Measurements from ENCODE around the gene DTX2. TPM values are rescaled to one million over a fixed set of nuclear protein-coding genes. Genes with fewer than 3 reads are reported as not detected.
"Not testable (repeated sequence)": the region's sequence is repeated elsewhere in the genome, so short reads cannot be mapped to it uniquely, and the experiment has no call there.

DTX2 gene
- total and polyA plus RNA-seq, 2 experiments from 2014 or later: 36.1 to 77.9 TPM

DNA sequence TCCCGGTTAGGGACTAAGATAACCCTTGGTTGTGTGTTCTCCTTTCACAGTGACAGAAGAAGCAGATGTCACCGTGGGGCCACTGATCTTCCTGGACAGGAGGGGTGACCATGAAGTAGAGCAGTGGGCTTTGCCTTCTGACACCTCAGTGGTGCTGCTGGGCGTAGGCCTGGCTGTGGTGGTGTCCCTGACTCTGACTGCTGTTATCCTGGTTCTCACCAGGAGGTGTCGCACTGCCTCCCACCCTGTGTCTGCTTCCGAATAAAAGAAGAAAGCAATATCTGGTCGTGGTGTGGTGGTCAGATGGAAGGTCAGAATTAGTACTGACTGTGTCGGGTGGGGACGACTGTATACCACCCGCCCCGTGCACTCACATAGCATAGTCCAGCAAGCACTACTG, 19.7 kb upstream of the DTX2 start:
- H3K79me2 ChIP-seq (replicated peaks; ENCODE audit: insufficient read depth); H3K4me2 ChIP-seq; H3K27ac Mint-ChIP-seq; H3K9me3 Mint-ChIP-seq; H3K9me2 ChIP-seq (ENCODE audit: insufficient read depth); H3K36me3 Mint-ChIP-seq (ENCODE audit: low read depth); H3K27ac ChIP-seq (ENCODE audit: low read depth); H4K20me1 ChIP-seq (replicated peaks; ENCODE audit: insufficient read depth); H3K27me3 ChIP-seq (ENCODE audit: insufficient read depth); H3K4me3 Mint-ChIP-seq; H3K4me1 ChIP-seq (ENCODE audit: insufficient read depth); H3K27me3 Mint-ChIP-seq (ENCODE audit: insufficient read depth, low read depth, poor library complexity); DNase-seq (ENCODE audit: low spot score); H3K4me1 Mint-ChIP-seq; H3K4me3 ChIP-seq; H3F3A ChIP-seq (replicated peaks; ENCODE audit: low read depth); H2AFZ ChIP-seq; H3K36me3 ChIP-seq (ENCODE audit: insufficient read depth): not testable (repeated sequence)
- peak; percentile 70 for ATAC-seq

GRCh38 chr7:76442664-76443446, 18.7 kb upstream of the DTX2 start:
- H3K27ac ChIP-seq (ENCODE audit: low read depth); ATAC-seq; H3K36me3 Mint-ChIP-seq (ENCODE audit: low read depth); H3K9me2 ChIP-seq (ENCODE audit: insufficient read depth); H2AFZ ChIP-seq; H3K27ac Mint-ChIP-seq; H3K4me3 ChIP-seq; H3K4me2 ChIP-seq; H3K9me3 Mint-ChIP-seq; H3K27me3 Mint-ChIP-seq (ENCODE audit: insufficient read depth, low read depth, poor library complexity); H3K36me3 ChIP-seq (ENCODE audit: insufficient read depth); H3K79me2 ChIP-seq (replicated peaks; ENCODE audit: insufficient read depth); H3K4me1 Mint-ChIP-seq; H3F3A ChIP-seq (replicated peaks; ENCODE audit: low read depth); DNase-seq (ENCODE audit: low spot score); H3K27me3 ChIP-seq (ENCODE audit: insufficient read depth); H3K4me1 ChIP-seq (ENCODE audit: insufficient read depth); H4K20me1 ChIP-seq (replicated peaks; ENCODE audit: insufficient read depth); H3K4me3 Mint-ChIP-seq: not testable (repeated sequence)

DNA sequence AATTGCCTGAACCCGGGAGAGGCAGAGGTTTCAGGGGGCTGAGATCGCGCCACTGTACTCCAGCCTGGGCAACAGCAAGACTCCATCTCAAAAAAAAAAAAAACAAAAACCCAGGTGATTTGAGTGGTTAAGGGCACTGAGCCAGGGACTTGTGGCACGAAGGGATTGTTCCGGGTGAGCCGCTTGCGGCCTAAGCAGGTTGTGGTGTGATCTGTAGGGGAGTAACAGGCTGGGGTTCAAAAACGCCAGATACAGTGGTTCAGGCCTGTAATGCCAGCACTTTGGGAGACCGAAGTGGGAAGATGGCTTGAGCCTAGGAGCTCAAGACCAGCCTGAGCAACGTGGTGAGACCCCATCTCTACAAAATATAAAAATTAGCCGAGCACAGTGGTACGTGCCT, 17.7 kb upstream of the DTX2 start:
- H3K4me2 ChIP-seq; H2AFZ ChIP-seq; H3F3A ChIP-seq (replicated peaks; ENCODE audit: low read depth); H3K4me1 Mint-ChIP-seq; H3K36me3 ChIP-seq (ENCODE audit: insufficient read depth); H3K4me3 ChIP-seq; H3K27ac ChIP-seq (ENCODE audit: low read depth); H4K20me1 ChIP-seq (replicated peaks; ENCODE audit: insufficient read depth); H3K27ac Mint-ChIP-seq; DNase-seq (ENCODE audit: low spot score); H3K27me3 ChIP-seq (ENCODE audit: insufficient read depth); H3K4me1 ChIP-seq (ENCODE audit: insufficient read depth); H3K9me2 ChIP-seq (ENCODE audit: insufficient read depth); ATAC-seq; H3K79me2 ChIP-seq (replicated peaks; ENCODE audit: insufficient read depth); H3K4me3 Mint-ChIP-seq; H3K9me3 Mint-ChIP-seq; H3K27me3 Mint-ChIP-seq (ENCODE audit: insufficient read depth, low read depth, poor library complexity); H3K36me3 Mint-ChIP-seq (ENCODE audit: low read depth): not testable (repeated sequence)

DNA sequence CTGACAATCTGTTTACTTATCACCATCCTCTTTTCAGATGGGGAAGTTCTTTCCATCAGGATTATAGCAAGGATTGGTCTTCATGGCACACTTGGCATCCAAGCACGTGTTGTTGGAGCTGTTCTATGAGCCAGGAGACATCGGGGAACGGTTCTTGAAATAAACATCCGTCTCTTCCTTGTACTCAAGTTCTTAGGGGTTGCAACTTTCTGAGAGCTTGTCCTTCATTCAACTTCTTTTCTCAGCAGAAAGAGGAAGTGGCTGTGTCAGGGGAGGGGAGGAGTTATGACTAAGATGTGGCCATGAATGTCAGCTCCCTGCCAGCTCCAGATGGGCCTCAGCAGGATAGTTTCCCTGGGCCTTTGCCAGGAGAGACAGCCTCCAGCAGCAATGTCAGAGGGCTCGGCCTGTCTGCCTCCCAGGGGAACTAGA, 15.9 kb upstream of the DTX2 start:
- H3K9me3 Mint-ChIP-seq; H3K27me3 ChIP-seq (ENCODE audit: insufficient read depth); H3K4me1 ChIP-seq (ENCODE audit: insufficient read depth); H3K27ac ChIP-seq (ENCODE audit: low read depth); H3K36me3 ChIP-seq (ENCODE audit: insufficient read depth); H3K4me3 Mint-ChIP-seq; H3K4me3 ChIP-seq; H2AFZ ChIP-seq; H3K27ac Mint-ChIP-seq; H3F3A ChIP-seq (replicated peaks; ENCODE audit: low read depth); H3K4me2 ChIP-seq; DNase-seq (ENCODE audit: low spot score); H3K9me2 ChIP-seq (ENCODE audit: insufficient read depth); H3K36me3 Mint-ChIP-seq (ENCODE audit: low read depth); H3K27me3 Mint-ChIP-seq (ENCODE audit: insufficient read depth, low read depth, poor library complexity); H4K20me1 ChIP-seq (replicated peaks; ENCODE audit: insufficient read depth); H3K79me2 ChIP-seq (replicated peaks; ENCODE audit: insufficient read depth); H3K4me1 Mint-ChIP-seq: not testable (repeated sequence)
- ATAC-seq: peak; percentile 29; the same call in 2 of the 3 replicates

DNA sequence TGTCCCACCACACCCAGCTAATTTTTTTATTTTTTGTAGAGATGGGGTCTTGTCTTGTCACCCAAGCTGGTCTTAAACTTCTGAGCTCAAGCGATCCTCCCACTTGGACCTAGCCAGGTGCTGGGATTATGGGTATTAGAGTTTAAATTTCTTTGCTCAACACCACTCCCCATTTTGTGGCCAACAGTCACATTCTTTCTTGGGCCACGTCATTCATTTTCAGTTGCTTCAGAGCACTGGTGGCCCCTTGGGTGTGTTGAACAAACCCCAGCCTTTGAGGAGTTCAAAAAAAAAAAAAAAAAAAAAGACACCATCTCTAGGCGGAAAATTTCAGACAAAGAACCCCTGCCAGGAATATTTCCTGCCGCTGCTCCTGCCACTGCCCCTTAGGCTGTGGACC, 4.5 kb upstream of the DTX2 start:
- not testable (repeated sequence) for H3K36me3 ChIP-seq (ENCODE audit: insufficient read depth); H3F3A ChIP-seq (replicated peaks; ENCODE audit: low read depth); H3K4me2 ChIP-seq; H3K4me1 Mint-ChIP-seq; H3K27me3 ChIP-seq (ENCODE audit: insufficient read depth); H3K4me3 Mint-ChIP-seq; DNase-seq (ENCODE audit: low spot score); H3K27ac Mint-ChIP-seq; H3K9me2 ChIP-seq (ENCODE audit: insufficient read depth); H3K36me3 Mint-ChIP-seq (ENCODE audit: low read depth); H3K27me3 Mint-ChIP-seq (ENCODE audit: insufficient read depth, low read depth, poor library complexity); H2AFZ ChIP-seq; H4K20me1 ChIP-seq (replicated peaks; ENCODE audit: insufficient read depth); H3K4me1 ChIP-seq (ENCODE audit: insufficient read depth); H3K4me3 ChIP-seq; H3K79me2 ChIP-seq (replicated peaks; ENCODE audit: insufficient read depth); ATAC-seq; H3K9me3 Mint-ChIP-seq; H3K27ac ChIP-seq (ENCODE audit: low read depth)

- not testable (repeated sequence) for H2AFZ ChIP-seq; H3K27me3 Mint-ChIP-seq (ENCODE audit: insufficient read depth, low read depth, poor library complexity); DNase-seq (ENCODE audit: low spot score); H3K9me2 ChIP-seq (ENCODE audit: insufficient read depth); H3K9me3 Mint-ChIP-seq; H3K4me1 Mint-ChIP-seq; H3K4me2 ChIP-seq; H3K4me3 ChIP-seq; H3K79me2 ChIP-seq (replicated peaks; ENCODE audit: insufficient read depth); H3K36me3 ChIP-seq (ENCODE audit: insufficient read depth); H3F3A ChIP-seq (replicated peaks; ENCODE audit: low read depth); H3K4me3 Mint-ChIP-seq; H4K20me1 ChIP-seq (replicated peaks; ENCODE audit: insufficient read depth); H3K27me3 ChIP-seq (ENCODE audit: insufficient read depth); H3K27ac ChIP-seq (ENCODE audit: low read depth); H3K36me3 Mint-ChIP-seq (ENCODE audit: low read depth); H3K4me1 ChIP-seq (ENCODE audit: insufficient read depth); H3K27ac Mint-ChIP-seq
- ATAC-seq: peak; percentile 75
Measured at GRCh38 chr7:76458504-76458903, 3.0 kb upstream of the DTX2 start.

GRCh38 chr7:76460767-76461166, 742 bp upstream of the DTX2 start:
- H4K20me1 ChIP-seq (replicated peaks; ENCODE audit: insufficient read depth); H3K27me3 ChIP-seq (ENCODE audit: insufficient read depth); H3K4me1 ChIP-seq (ENCODE audit: insufficient read depth); H3K27ac ChIP-seq (ENCODE audit: low read depth); H3F3A ChIP-seq (replicated peaks; ENCODE audit: low read depth); H3K9me3 Mint-ChIP-seq; H3K27me3 Mint-ChIP-seq (ENCODE audit: insufficient read depth, low read depth, poor library complexity); H3K79me2 ChIP-seq (replicated peaks; ENCODE audit: insufficient read depth); H3K4me3 Mint-ChIP-seq; H3K9me2 ChIP-seq (ENCODE audit: insufficient read depth); H3K27ac Mint-ChIP-seq; H3K4me1 Mint-ChIP-seq; H3K36me3 Mint-ChIP-seq (ENCODE audit: low read depth); H3K4me2 ChIP-seq; DNase-seq (ENCODE audit: low spot score); ATAC-seq; H2AFZ ChIP-seq; H3K4me3 ChIP-seq; H3K36me3 ChIP-seq (ENCODE audit: insufficient read depth): not testable (repeated sequence)
